ENCODE results near the gene SDK1. TPM values are rescaled to one million over a fixed set of nuclear protein-coding genes. Genes with fewer than 3 reads are reported as not detected.
"Not testable (repeated sequence)": the region's sequence is repeated elsewhere in the genome, so short reads cannot be mapped to it uniquely, and the experiment has no call there.

The SDK1 gene
- total and polyA plus RNA-seq, 2 experiments from 2014 or later, result not detected

DNA sequence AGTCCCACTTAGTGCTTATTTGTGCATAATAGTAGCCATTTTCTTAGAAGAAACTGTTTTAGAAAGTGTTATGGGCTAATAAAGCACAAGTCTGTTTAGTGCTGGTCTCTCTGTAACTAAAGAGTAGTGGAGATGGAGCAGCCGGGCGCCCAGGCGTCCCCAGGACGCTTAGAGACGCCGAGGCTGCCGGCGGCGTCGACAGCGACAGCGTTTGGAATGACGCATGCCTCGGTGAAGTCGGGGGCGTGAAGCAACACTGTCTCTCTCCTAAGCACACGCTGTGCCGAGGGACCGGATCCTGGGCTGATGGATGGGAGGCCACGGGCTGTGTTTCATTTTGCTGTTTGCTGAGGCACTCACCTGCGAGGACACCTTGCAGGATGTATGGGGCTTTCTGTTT, 792.4 kb downstream of the SDK1 start:
- in situ Hi-C loops (cut with MboI), result no loop called here
- Histone ChIP-seq H3K79me2 (ENCODE audit: insufficient read depth) (no peaks in the 10 kb centered on the region), H3K27me3 (replicated peaks; ENCODE audit: insufficient read depth) (no peaks in the 10 kb centered on the region), H3K9ac (no peak overlapping the region), H3K4me2 (ENCODE audit: unreplicated experiment) (no peak overlapping the region), H3K9me2 (ENCODE audit: insufficient read depth) (no peaks in the 10 kb centered on the region), H3K36me3 (ENCODE audit: low read depth) (no peaks in the 10 kb centered on the region), H3K9me3 (ENCODE audit: low read depth) (no peaks in the 10 kb centered on the region), H2AFZ (no peak overlapping the region), H4K20me1 (ENCODE audit: insufficient read depth) (no peaks in the 10 kb centered on the region), H3F3A (ENCODE audit: insufficient read depth) (no peaks in the 10 kb centered on the region), H3K4me1 (ENCODE audit: insufficient read depth) (no peaks in the 10 kb centered on the region), H3K27ac (no peak overlapping the region), H3K4me3 (no peak overlapping the region)
- no peak for DNase-seq
- WGBS, 2 experiments (ENCODE audit: low coverage in 1 of 2, low lambda C conversion rate in 2 of 2, missing lambda C conversion rate in 2 of 2), result 62 to 70% methylated on average over 21 of the region's 21 CpGs
- no peak for TF ChIP-seq EZH2phosphoT487 (IDR thresholded peaks at IDR 0.05; ENCODE audit: insufficient read depth, low read depth)
- no peak for TF ChIP-seq EZH2 (IDR thresholded peaks at IDR 0.05; ENCODE audit: insufficient read depth, poor library complexity, severe bottlenecking)

DNA sequence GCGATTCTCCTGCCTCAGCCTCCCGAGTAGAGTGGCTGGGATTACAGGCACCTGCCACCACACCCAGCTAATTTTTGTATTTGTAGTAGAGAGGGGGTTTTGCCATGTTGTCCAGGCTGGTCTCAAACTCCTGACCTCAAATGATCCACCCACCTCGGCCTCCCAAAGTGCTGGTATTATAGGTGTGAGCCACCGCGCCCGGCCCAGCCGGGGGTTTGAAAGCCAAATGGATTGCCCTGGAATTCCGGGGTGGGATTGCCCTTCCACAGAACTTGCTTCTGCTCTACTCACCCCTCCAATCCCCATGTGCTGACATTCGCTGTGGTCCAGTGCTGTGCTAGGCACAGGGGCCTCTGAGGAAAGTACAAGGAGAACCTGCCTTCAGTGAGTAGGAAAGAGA, 793.1 kb downstream of the SDK1 start:
- H3K4me1 ChIP-seq (ENCODE audit: insufficient read depth); H3K36me3 ChIP-seq (ENCODE audit: low read depth); H3K9ac ChIP-seq; H4K20me1 ChIP-seq (ENCODE audit: insufficient read depth); H3K9me3 ChIP-seq (ENCODE audit: low read depth); DNase-seq; H3F3A ChIP-seq (ENCODE audit: insufficient read depth); in situ Hi-C loops (cut with MboI); H2AFZ ChIP-seq; H3K79me2 ChIP-seq (ENCODE audit: insufficient read depth); H3K9me2 ChIP-seq (ENCODE audit: insufficient read depth); H3K4me2 ChIP-seq (ENCODE audit: unreplicated experiment); H3K4me3 ChIP-seq; H3K27me3 ChIP-seq (replicated peaks; ENCODE audit: insufficient read depth); H3K27ac ChIP-seq: not testable (repeated sequence)
- WGBS, 2 experiments (ENCODE audit: low coverage in 1 of 2, low lambda C conversion rate in 2 of 2, missing lambda C conversion rate in 2 of 2), result 53 to 61% methylated on average over 9 of the region's 9 CpGs

DNA sequence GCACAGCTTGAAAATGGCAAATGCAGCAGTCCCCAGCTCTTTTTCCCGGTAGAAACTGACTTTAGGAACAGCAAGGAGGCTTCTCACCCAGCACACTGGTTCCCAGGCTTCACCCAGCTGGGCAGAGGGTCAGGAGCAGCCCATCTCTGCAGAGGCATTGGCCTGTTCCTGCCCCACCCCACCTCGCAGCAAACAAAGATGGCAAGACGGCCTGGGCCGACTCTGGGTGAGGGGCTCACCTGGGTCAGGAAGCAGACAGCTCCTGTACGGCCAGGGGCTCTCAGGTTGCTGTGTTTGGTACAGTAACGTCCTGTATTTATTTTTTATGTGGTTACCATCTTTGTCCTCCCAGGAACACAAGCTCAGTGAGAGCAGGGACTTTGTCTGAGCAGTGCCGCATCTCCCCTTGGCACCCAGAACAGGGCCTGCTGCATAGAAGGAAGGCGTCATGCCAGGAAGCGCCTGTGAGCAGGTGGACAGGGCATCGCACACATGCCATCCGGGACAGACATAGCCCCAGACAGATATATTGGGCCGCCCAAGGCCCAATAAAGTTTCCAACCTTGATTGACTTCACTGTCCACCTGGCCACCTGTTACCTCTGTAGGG, 796.1 kb downstream of the SDK1 start:
- no peaks in the 10 kb centered on the region for H3K9me2 ChIP-seq (ENCODE audit: insufficient read depth)
- DNase-seq, result no peak
- H3F3A ChIP-seq (ENCODE audit: insufficient read depth), result no peaks in the 10 kb centered on the region
- TF ChIP-seq EZH2phosphoT487 (IDR thresholded peaks at IDR 0.05; ENCODE audit: insufficient read depth, low read depth) (no peak), EZH2 (IDR thresholded peaks at IDR 0.05; ENCODE audit: insufficient read depth, poor library complexity, severe bottlenecking) (no peak)
- H3K27me3 ChIP-seq (replicated peaks; ENCODE audit: insufficient read depth), result no peaks in the 10 kb centered on the region
- no peak overlapping the region for H3K4me3 ChIP-seq
- WGBS, 2 experiments (ENCODE audit: low coverage in 1 of 2, low lambda C conversion rate in 2 of 2, missing lambda C conversion rate in 2 of 2), result 53 to 54% methylated on average over 12 of the region's 12 CpGs
- in situ Hi-C loops (cut with MboI), result no loop called here
- no peak overlapping the region for H2AFZ ChIP-seq
- H3K27ac ChIP-seq, result no peak overlapping the region
- no peak overlapping the region for H3K9ac ChIP-seq
- H3K4me2 ChIP-seq (ENCODE audit: unreplicated experiment), result no peak overlapping the region
- no peaks in the 10 kb centered on the region for H4K20me1 ChIP-seq (ENCODE audit: insufficient read depth)
- no peaks in the 10 kb centered on the region for H3K9me3 ChIP-seq (ENCODE audit: low read depth)
- H3K4me1 ChIP-seq (ENCODE audit: insufficient read depth), result no peaks in the 10 kb centered on the region
- no peaks in the 10 kb centered on the region for H3K79me2 ChIP-seq (ENCODE audit: insufficient read depth)
- H3K36me3 ChIP-seq (ENCODE audit: low read depth), result no peaks in the 10 kb centered on the region

DNA sequence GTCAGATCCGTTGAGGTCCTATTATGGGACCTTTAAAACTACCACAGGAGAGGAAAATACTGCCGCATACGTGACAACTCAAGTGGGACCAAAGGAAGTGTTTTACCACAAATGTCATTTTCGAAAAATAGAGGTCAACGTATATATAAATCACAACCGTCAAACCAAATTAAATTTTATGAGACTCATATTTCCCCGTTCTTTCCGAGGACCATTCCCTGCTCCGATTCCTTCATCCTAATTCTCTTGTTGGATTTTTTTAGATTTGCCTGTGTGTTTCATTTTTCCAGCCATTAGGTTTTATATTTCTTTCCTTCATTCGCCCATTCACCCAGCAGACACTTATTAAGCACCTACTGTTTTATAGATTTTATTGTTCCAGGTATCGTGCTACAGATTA, 797.1 kb downstream of the SDK1 start:
- Histone ChIP-seq H3K4me3 (no peak overlapping the region), H3K79me2 (ENCODE audit: insufficient read depth) (no peaks in the 10 kb centered on the region), H3K27me3 (replicated peaks; ENCODE audit: insufficient read depth) (no peaks in the 10 kb centered on the region), H3F3A (ENCODE audit: insufficient read depth) (no peaks in the 10 kb centered on the region), H2AFZ (no peak overlapping the region), H3K4me2 (ENCODE audit: unreplicated experiment) (no peak overlapping the region), H3K9ac (no peak overlapping the region), H3K9me2 (ENCODE audit: insufficient read depth) (no peaks in the 10 kb centered on the region), H4K20me1 (ENCODE audit: insufficient read depth) (no peaks in the 10 kb centered on the region), H3K4me1 (ENCODE audit: insufficient read depth) (no peaks in the 10 kb centered on the region), H3K9me3 (ENCODE audit: low read depth) (no peaks in the 10 kb centered on the region), H3K27ac (no peak overlapping the region), H3K36me3 (ENCODE audit: low read depth) (no peaks in the 10 kb centered on the region)
- 68 to 70% methylated on average over 11 of the region's 11 CpGs for WGBS, 2 experiments (ENCODE audit: low coverage in 1 of 2, low lambda C conversion rate in 2 of 2, missing lambda C conversion rate in 2 of 2)
- DNase-seq, result no peak
- in situ Hi-C loops (cut with MboI), result no loop called here
- TF ChIP-seq EZH2phosphoT487 (IDR thresholded peaks at IDR 0.05; ENCODE audit: insufficient read depth, low read depth) (no peak), EZH2 (IDR thresholded peaks at IDR 0.05; ENCODE audit: insufficient read depth, poor library complexity, severe bottlenecking) (no peak)

DNA sequence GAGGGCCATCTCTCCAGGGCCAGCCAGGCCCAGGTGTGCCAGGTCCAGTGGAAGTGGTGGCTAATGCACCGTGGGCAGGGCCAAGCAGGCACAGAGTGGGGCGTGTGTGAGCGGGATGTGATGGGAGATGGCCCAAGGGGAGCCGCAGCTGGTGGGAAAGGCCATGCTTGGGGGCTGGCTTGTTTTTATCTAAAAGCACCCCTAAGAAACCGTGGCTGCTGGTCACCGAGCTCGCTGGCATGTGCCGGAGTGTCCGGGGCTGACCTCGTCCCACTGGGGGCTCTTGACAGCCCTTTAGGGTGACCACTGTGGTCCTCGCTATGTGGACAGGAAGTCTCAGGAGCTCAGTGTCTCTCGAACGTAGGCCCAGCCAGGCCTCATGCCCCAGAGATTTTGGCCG, 798.6 kb downstream of the SDK1 start:
- Histone ChIP-seq H3K4me1 (ENCODE audit: insufficient read depth) (no peaks in the 10 kb centered on the region), H3K27ac (no peak overlapping the region), H3K4me3 (no peak overlapping the region), H3K9ac (no peak overlapping the region), H3K9me3 (ENCODE audit: low read depth) (no peaks in the 10 kb centered on the region), H3K9me2 (ENCODE audit: insufficient read depth) (no peaks in the 10 kb centered on the region), H2AFZ (no peak overlapping the region), H4K20me1 (ENCODE audit: insufficient read depth) (no peaks in the 10 kb centered on the region), H3F3A (ENCODE audit: insufficient read depth) (no peaks in the 10 kb centered on the region), H3K36me3 (ENCODE audit: low read depth) (no peaks in the 10 kb centered on the region), H3K79me2 (ENCODE audit: insufficient read depth) (no peaks in the 10 kb centered on the region), H3K4me2 (ENCODE audit: unreplicated experiment) (no peak overlapping the region), H3K27me3 (replicated peaks; ENCODE audit: insufficient read depth) (no peaks in the 10 kb centered on the region)
- in situ Hi-C loops (cut with MboI), result no loop called here
- no peak for DNase-seq
- 62 to 72% methylated on average over 13 to 14 of the region's 14 CpGs for WGBS, 2 experiments (ENCODE audit: low coverage in 1 of 2, low lambda C conversion rate in 2 of 2, missing lambda C conversion rate in 2 of 2)
- TF ChIP-seq EZH2 (IDR thresholded peaks at IDR 0.05; ENCODE audit: insufficient read depth, poor library complexity, severe bottlenecking) (no peak), EZH2phosphoT487 (IDR thresholded peaks at IDR 0.05; ENCODE audit: insufficient read depth, low read depth) (no peak)

Measured in GM23248 (cell line).